Stimulated activated CD8-positive, alpha-beta memory T cell treated with anti-CD3 and anti-CD28 coated beads, Interleukin-7, amount 100 ng/mL, for 24 hours (primary cell): Measurements from ENCODE around the gene GZMA.
A peak's percentile ranks its signal among the peaks of the same experiment; 100 is the strongest.
"Not testable (repeated sequence)": the region's sequence is repeated elsewhere in the genome, so short reads cannot be mapped to it uniquely, and the experiment has no call there.

Experiments used
- DNase-seq: peaks from one replicate; pipeline ENCODE4 v3.0.0-alpha.2; 2020; ENCODE audit warnings: low read depth

Gene GZMA

GRCh38 chr5:55102348-55102747, at the start of gene GZMA:
Gene GZMA (plus strand): TSS chr5:55102646. CDS start chr5:55102683, 37 bp downstream.
- DNase-seq, result no peak

GRCh38 chr5:55055183-55055582, 47.3 kb upstream of the GZMA start:
- DNase-seq, result no peak

- DNase-seq, result peak; percentile 21
Observed at GRCh38 chr5:55062039-55062779, 40.2 kb upstream of the GZMA start.

- DNase-seq, result no peak
Observed at GRCh38 chr5:55063220-55063863, 39.1 kb upstream of the GZMA start.

GRCh38 chr5:55063899-55064298, 38.5 kb upstream of the GZMA start:
- no peak for DNase-seq

- no peak for DNase-seq
Observed at GRCh38 chr5:55064523-55064922, 37.9 kb upstream of the GZMA start.

GRCh38 chr5:55066277-55066676, 36.2 kb upstream of the GZMA start:
- no peak for DNase-seq

- no peak for DNase-seq
Observed at GRCh38 chr5:55070968-55071367, 31.5 kb upstream of the GZMA start.

GRCh38 chr5:55071413-55071812, 31.0 kb upstream of the GZMA start:
- DNase-seq, result no peak

- no peak for DNase-seq
Observed at GRCh38 chr5:55072666-55073065, 29.8 kb upstream of the GZMA start.

GRCh38 chr5:55073211-55073610, 29.2 kb upstream of the GZMA start:
- no peak for DNase-seq

- no peak for DNase-seq
Observed at GRCh38 chr5:55081541-55081940, 20.9 kb upstream of the GZMA start.

- DNase-seq, result not testable (repeated sequence)
Observed at GRCh38 chr5:55089301-55089700, 13.1 kb upstream of the GZMA start.

- not testable (repeated sequence) for DNase-seq
Observed at GRCh38 chr5:55091011-55091410, 11.4 kb upstream of the GZMA start.

- DNase-seq, result no peak
Observed at GRCh38 chr5:55096182-55096581, 6.3 kb upstream of the GZMA start.

GRCh38 chr5:55096861-55097260, 5.6 kb upstream of the GZMA start:
- DNase-seq, result no peak

- not testable (repeated sequence) for DNase-seq
Observed at GRCh38 chr5:55101148-55101547, 1.3 kb upstream of the GZMA start.

- no peak for DNase-seq
Observed at GRCh38 chr5:55101556-55102276, 730 bp upstream of the GZMA start.

- DNase-seq, result no peak
Observed at GRCh38 chr5:55104036-55104772, 1.8 kb downstream of the GZMA start.

- DNase-seq, result no peak
Observed at GRCh38 chr5:55104946-55105701, 2.7 kb downstream of the GZMA start.

GRCh38 chr5:55105976-55106375, 3.5 kb downstream of the GZMA start:
- not testable (repeated sequence) for DNase-seq

GRCh38 chr5:55108661-55109060, 6.2 kb downstream of the GZMA start:
- no peak for DNase-seq
